Activated B cell treated with CpG ODN at 0.5 μM for 24 hours (primary cell): Measurements from ENCODE around the gene GNG12. TPM values are rescaled to one million over a fixed set of nuclear protein-coding genes. Genes with fewer than 3 reads are reported as not detected.

Source experiments
- ATAC-seq: fragments of 200-7000 bp; cut with Tn5 transposase; one replicate; pipeline ENCODE4 v1.10.0; 2021; ENCODE audit warnings: low read depth, mild to moderate bottlenecking, moderate library complexity
- CTCF ChIA-PET: fragments of 350-600 bp; sonication (Branson Sonifier 250); formaldehyde crosslinking; loops from one replicate; lab custom pipeline; 2021; ENCODE audit warnings: antibody characterized with exemption; lab: Charles Lee
- POLR2A ChIA-PET: fragments of 350-600 bp; sonication (Branson Sonifier 250); formaldehyde crosslinking; loops from one replicate; lab custom pipeline; 2021; ENCODE audit warnings: antibody characterized with exemption; lab: Charles Lee
- DNase-seq: peaks from one replicate; pipeline ENCODE4 v3.0.0; 2022
- H3K27ac Mint-ChIP-seq: one replicate; pipeline ENCODE4 v1.8.0; 2020; ENCODE audit warnings: mixed read lengths
- H3K27me3 Mint-ChIP-seq: one replicate; pipeline ENCODE4 v1.8.0; 2021; ENCODE audit warnings: mixed read lengths
- H3K36me3 Mint-ChIP-seq: one replicate; pipeline ENCODE4 v1.8.0; 2021; ENCODE audit warnings: low read depth, mixed read lengths
- H3K4me1 Mint-ChIP-seq: one replicate; pipeline ENCODE4 v1.8.0; 2021; ENCODE audit warnings: mixed read lengths
- H3K4me3 Mint-ChIP-seq: one replicate; pipeline ENCODE4 v1.8.0; 2020; ENCODE audit warnings: mild to moderate bottlenecking, mixed read lengths
- H3K9me3 Mint-ChIP-seq: one replicate; pipeline ENCODE4 v1.8.0; 2020; ENCODE audit warnings: mixed read lengths
- intact Hi-C: fragments of 100-400 bp; cut with micrococcal nuclease; formaldehyde crosslinking; loops from one replicate; pipeline ENCODE4 v1.15.1; 2024
- total RNA-seq: library from RNA; stranded (reverse); gene quantifications from 2 replicates; pipeline ENCODE4 v1.2.3, GENCODE V29; 2022
- TF ChIP-seq, protein P1 (sequence below): fragments of 200-600 bp; IDR thresholded peaks from one replicate; pipeline ENCODE4 v1.8.0; 2022; ENCODE audit warnings: antibody characterized with exemption, mild to moderate bottlenecking

The GNG12 gene
- total RNA-seq, 1 donor from 2014 or later: not detected

- Mint-ChIP-seq H3K27me3 (no peaks in the 10 kb centered on the region), H3K9me3 (no peaks in the 10 kb centered on the region), H3K36me3 (peaks cover 14% of the 10 kb centered on the region), H3K4me3 (peak overlapping the region; percentile 95), H3K4me1 (peaks cover 38% of the 10 kb centered on the region), H3K27ac (peak overlapping the region; percentile 70)
- POLR2A ChIA-PET: interaction anchor here (3.2 kb wide), 2 partner anchors 50 to 256 kb away, joined by 19 to 20 read pairs; partner anchors contain the start of gene SERBP1
- CTCF ChIA-PET: interaction anchor here (3.8 kb wide), 1 partner anchor 74 kb away, joined by 17 read pairs; no protein-coding TSS in a partner anchor
- peak; percentile 38 for DNase-seq
- ATAC-seq: no peak
- intact Hi-C loops: loop anchor here (1.0 to 10.0 kb wide), 7 partner anchors 50 to 1412 kb away; partner anchors contain the start of gene SLC35D1
- TF ChIP-seq, protein P1, sequence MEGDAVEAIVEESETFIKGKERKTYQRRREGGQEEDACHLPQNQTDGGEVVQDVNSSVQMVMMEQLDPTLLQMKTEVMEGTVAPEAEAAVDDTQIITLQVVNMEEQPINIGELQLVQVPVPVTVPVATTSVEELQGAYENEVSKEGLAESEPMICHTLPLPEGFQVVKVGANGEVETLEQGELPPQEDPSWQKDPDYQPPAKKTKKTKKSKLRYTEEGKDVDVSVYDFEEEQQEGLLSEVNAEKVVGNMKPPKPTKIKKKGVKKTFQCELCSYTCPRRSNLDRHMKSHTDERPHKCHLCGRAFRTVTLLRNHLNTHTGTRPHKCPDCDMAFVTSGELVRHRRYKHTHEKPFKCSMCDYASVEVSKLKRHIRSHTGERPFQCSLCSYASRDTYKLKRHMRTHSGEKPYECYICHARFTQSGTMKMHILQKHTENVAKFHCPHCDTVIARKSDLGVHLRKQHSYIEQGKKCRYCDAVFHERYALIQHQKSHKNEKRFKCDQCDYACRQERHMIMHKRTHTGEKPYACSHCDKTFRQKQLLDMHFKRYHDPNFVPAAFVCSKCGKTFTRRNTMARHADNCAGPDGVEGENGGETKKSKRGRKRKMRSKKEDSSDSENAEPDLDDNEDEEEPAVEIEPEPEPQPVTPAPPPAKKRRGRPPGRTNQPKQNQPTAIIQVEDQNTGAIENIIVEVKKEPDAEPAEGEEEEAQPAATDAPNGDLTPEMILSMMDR: no peak
Observed at GRCh38 chr1:67686267-67687197, 146.7 kb downstream of the GNG12 start.

DNA sequence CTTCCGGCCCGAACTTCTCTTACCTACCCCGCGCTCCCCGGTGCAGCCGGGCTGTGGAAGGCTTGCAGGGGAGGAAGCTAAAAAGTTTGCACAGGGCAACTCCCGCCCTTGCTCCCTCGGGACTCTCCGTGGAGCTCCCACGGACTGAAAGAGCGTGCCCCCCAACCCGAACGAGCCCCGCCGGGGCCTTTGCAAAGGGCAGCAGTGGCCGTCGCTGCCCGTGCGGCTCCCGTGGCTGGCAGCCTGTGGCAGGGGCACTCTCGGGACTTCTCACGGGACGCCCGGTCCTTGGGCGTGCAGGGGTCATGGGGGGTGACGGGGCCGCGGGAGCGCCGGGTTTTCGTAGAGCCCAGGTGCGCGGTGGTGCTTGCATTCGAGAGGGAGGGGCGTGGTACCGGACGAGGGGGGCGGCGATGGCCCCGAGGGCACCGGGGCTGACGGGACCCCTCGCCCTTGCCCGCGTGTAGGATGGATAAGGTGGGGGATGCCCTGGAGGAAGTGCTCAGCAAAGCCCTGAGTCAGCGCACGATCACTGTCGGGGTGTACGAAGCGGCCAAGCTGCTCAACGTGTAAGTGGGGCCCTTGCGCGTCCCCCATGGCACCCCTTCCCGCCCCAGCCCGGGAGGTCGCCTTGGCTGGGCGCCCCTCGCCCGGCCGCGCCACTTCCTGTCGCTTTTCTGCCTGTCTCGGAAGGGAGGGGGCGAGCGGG lies 147.6 kb downstream of the GNG12 start:
- Mint-ChIP-seq H3K4me1 (peaks cover 38% of the 10 kb centered on the region), H3K27me3 (no peaks in the 10 kb centered on the region), H3K4me3 (peak overlapping the region; percentile 95), H3K27ac (peak overlapping the region; percentile 81), H3K36me3 (peaks cover 14% of the 10 kb centered on the region), H3K9me3 (no peaks in the 10 kb centered on the region)
- CTCF ChIA-PET: interaction anchor here (3.8 kb wide), 1 partner anchor 75 kb away, joined by 17 read pairs; no protein-coding TSS in a partner anchor
- POLR2A ChIA-PET: interaction anchor here (0.7 to 3.2 kb wide), 10 partner anchors 9 to 755 kb away, joined by 3 to 20 read pairs (median 6); partner anchors contain the start of genes SERBP1 and SLC35D1
- ATAC-seq: peak; percentile 11
- intact Hi-C loops: loop anchor here (1.0 to 10.0 kb wide), 11 partner anchors 8 to 1411 kb away; partner anchors contain the start of genes SERBP1 and SLC35D1
- DNase-seq: peak; percentile 52
- TF ChIP-seq, protein P1: no peak

DNA sequence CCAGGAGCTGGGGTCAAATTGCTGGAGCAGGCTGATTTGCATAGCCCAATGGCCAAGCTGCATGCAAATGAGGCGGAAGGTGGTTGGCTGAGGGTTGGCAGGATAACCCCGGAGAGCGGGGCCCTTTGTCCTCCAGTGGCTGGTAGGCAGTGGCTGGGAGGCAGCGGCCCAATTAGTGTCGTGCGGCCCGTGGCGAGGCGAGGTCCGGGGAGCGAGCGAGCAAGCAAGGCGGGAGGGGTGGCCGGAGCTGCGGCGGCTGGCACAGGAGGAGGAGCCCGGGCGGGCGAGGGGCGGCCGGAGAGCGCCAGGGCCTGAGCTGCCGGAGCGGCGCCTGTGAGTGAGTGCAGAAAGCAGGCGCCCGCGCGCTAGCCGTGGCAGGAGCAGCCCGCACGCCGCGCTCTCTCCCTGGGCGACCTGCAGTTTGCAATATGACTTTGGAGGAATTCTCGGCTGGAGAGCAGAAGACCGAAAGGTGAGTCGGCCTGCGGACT lies 148.2 kb downstream of the GNG12 start, which contains the start of gene GADD45A:
TSS of gene GADD45A (plus strand) at position 135 of the 491 bp plus-strand sequence. CDS start at position 429, 294 bp downstream.
- CTCF ChIA-PET: interaction anchor here (3.8 kb wide), 1 partner anchor 75 kb away, joined by 17 read pairs; no protein-coding TSS in a partner anchor
- H3K4me1 Mint-ChIP-seq: peaks cover 38% of the 10 kb centered on the region
- intact Hi-C loops: loop anchor here (1.0 to 10.0 kb wide), 9 partner anchors 8 to 1410 kb away; partner anchors contain the start of genes SERBP1 and SLC35D1
- POLR2A ChIA-PET: interaction anchor here (0.7 to 3.2 kb wide), 10 partner anchors 8 to 754 kb away, joined by 3 to 20 read pairs (median 6); partner anchors contain the start of genes SERBP1 and SLC35D1
- peak within 1 kb of the TSS; percentile 81 for H3K27ac Mint-ChIP-seq
- no peaks in the 10 kb centered on the region for H3K9me3 Mint-ChIP-seq
- H3K36me3 Mint-ChIP-seq: peaks cover 14% of the 10 kb centered on the region
- ATAC-seq (peak; percentile 87), DNase-seq (peak; percentile 81)
- TF ChIP-seq, protein P1: no peak
- peak within 1 kb of the TSS; percentile 95 for H3K4me3 Mint-ChIP-seq
- H3K27me3 Mint-ChIP-seq: no peaks in the 10 kb centered on the region

DNA sequence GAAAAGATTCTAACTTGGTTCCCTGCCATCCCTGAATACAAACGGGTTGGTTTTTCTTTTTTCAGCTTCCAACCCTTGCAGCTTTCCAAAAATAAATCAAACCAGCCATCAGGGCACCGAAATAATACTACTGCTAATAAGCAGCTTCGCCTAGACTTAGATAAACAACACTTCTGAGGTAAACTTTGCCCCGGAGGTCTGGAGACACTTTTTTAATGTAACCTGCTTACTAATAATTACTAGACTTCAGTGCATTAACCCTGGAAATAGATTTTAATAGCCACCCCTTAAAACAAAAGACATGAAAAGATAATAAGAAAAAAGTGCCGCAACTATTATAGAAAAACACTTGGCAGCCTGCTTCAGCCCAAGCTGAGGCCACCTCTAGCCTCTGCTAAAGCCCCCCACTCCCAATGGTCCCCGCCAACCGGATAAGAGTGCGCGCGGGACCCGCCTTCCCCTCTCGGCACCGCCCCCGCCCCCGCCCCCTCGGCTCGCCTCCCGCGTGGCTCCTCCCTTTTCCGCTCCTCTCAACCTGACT lies 148.7 kb downstream of the GNG12 start:
- intact Hi-C loops: loop anchor here (1.0 to 10.0 kb wide), 9 partner anchors 7 to 1410 kb away; partner anchors contain the start of genes SERBP1 and SLC35D1
- Mint-ChIP-seq H3K36me3 (peaks cover 14% of the 10 kb centered on the region), H3K4me3 (peak overlapping the region; percentile 95), H3K27me3 (no peaks in the 10 kb centered on the region), H3K9me3 (no peaks in the 10 kb centered on the region), H3K27ac (peak overlapping the region; percentile 81), H3K4me1 (peaks cover 38% of the 10 kb centered on the region)
- ATAC-seq (no peak), DNase-seq (no peak)
- TF ChIP-seq, protein P1: no peak
- POLR2A ChIA-PET: interaction anchor here (0.7 to 3.2 kb wide), 9 partner anchors 8 to 754 kb away, joined by 3 to 20 read pairs (median 6); partner anchors contain the start of genes SERBP1 and SLC35D1
- CTCF ChIA-PET: interaction anchor here (3.8 kb wide), 1 partner anchor 76 kb away, joined by 17 read pairs; no protein-coding TSS in a partner anchor
